Stimulated activated CD8-positive, alpha-beta memory T cell treated with anti-CD3 and anti-CD28 coated beads, Interleukin-2, amount 100 ng/mL, for 1 hour (primary cell): Measurements from ENCODE around the gene SLC39A11.
"Not testable (repeated sequence)": the region's sequence is repeated elsewhere in the genome, so short reads cannot be mapped to it uniquely, and the experiment has no call there.

Source experiments
- DNase-seq, 2 donors: peaks; one replicate each; pipeline ENCODE4 v3.0.0-alpha.2; 2020; ENCODE audit warnings: low read depth in 2 of 2

SLC39A11 gene

DNA sequence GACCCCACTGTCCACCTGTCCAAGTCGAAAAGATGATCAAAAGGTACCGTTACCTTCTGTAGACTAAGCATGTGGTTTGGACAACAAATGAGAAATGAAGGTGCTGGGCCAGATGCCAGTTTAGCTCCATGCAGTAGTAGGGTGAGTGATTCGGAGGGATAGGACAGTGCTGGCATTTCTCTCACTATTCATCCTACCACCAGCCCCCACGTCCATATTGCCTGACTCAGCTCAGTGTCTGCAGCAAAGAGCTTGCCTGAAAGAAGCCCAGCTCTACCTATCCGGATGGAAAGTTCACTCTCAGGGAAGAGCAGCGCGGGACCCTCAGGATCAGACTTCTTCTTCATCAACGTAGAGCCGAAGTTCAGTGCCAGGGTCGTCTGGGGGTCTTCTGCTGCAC is 145.0 kb downstream of the SLC39A11 start:
- DNase-seq: no peak

DNA sequence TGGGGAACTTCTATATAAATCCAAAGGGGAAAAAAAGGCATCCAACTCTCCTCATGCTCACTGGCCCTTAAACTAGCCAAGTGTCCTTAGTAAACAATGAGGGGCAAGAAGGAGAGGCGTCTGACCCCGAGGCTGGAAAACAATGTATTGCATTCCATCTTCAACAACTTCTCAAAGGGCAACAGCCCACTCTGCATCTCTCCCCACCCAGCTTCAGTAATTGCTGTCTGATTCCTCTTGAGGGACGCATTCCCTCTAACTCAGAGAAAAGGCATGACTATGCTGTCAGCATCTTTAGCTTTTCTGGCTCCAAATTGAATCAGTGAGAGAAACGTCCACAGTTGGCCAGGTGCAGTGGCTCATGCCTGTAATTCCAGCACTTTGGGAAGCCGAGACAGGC is 145.8 kb downstream of the SLC39A11 start:
- no peak for DNase-seq

DNA sequence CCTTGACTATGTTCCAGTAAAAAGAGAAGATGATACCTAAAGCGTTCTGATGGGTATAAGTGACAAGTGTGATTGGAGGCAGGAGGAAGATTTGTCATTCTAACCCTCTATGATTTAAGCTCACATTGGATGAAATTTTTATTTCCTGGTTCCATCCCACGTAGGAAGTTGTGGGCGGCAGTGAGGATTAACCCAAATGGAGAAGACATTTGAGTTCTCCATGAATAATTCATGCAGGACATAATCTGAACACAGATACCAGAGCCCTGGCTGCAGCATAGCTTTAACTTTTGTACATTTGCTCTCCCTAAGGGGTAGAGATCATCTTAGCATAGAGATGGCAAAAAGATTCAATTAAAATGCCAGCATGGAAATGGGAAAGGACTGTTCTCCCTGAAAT is 146.3 kb downstream of the SLC39A11 start:
- no peak for DNase-seq

DNA sequence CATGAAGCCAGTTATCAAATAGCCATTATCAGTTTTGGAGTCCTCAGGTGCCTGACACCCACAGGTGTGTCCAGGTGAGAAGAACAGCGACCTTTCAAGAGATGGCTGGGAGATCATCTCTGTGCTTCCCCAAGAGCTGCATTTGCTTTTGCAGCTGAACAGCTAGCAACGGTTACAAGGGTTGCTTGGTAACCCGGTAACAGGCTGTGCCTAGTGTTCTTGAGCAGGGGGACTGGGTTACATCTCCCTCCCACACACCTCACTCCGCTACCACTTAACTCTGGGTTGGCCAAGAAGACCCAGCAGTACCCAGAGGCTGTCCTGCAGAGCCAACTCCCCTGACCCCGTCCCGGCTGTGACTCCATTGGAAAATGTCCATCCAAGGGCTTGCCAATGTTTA is 147.0 kb downstream of the SLC39A11 start:
- DNase-seq: no peak

DNA sequence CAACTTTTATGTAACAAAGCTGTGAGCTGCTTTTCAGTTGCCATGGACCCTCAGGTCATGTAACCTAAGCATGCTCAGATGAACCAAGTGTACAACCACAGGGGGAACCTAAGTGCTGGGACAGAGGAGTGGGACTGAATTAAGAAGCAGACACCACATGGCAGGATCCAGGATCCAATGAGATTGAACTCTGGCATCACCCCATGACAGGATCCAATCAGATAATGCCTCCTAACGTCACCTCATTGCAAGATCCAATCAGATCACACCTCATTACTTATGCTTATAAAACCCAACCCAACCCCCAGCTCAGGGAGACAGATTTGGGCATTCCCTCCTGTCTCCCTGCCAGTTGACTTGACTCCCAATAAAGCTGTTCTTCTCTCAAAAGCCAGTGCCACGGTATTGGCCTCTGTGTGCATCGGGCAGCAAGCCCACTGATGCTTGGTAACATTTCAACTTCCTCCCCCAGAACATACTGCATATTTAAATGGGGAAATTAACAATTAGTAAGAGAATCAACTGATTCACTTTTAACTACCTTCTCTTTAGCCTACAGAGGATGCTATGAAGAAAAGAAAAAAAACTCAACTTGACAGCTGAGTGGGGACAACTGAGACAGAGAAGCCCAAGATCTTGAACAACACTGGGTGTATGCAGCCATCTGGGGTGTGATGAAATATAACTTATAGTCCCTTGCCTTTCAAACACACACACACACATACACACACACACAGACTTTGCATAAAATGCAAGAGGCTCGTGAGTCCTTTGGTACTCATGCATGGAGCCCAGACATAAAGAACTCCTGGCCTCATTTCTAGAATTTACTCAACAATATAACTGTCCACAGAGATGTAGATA is 148.4 kb downstream of the SLC39A11 start:
- no peak for DNase-seq

DNA sequence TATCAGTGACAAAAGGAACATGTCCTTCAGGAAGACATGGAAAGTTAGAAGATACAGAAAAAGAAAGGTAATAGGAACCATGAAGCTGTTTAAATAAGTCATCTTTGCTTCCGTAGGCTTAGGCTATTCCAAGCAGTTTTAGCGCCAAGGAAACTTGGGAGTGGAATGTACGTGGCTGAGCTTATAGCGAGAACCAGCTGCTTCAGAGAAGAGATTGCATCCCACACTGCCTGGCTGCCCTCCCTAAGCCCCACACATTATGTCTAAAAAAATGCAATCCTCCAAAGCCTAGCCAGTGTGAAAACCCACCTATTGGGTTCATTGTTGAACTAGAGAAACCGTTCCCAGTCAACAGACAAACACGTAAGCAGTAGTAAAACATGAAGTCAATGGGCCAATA is 149.9 kb downstream of the SLC39A11 start:
- no peak for DNase-seq

DNA sequence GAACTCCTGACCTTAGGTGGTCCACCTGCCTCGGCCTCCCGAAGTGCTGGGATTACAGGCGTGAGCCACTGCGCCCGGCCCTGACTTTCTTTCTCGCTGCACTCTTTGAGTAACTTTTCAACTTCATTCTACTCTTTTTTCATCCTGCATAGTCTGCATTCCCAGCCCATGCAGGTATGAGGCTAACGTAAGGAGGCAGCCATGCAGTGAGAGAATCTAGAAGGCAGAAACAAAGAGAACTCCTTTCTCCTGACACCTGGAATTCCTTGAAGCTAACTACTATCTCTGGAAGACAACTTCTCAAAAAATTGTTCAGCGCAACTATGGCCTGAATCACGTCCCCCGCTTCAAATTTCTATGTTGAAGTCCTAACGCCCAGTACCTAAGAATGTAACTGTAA is 152.0 kb downstream of the SLC39A11 start:
- DNase-seq: no peak

DNA sequence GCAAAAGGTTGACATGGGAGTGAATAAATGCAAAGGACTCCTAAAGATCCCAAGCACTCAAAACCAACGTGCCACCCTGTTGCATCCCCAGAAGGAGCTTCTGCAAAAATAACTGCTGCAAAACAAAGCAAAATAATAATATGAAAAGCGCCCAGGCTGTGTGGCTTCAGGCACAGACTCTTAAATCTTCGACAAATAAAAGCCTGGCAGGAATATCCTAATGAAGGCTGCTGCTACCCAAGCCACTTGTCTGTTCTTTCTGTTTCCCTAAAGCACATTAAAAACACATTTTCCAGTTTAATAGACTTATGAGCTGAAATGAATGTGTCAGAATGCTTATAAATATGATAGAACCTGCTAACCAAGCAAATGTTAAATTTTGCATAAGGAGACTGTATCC is 154.0 kb downstream of the SLC39A11 start:
- no peak for DNase-seq

DNA sequence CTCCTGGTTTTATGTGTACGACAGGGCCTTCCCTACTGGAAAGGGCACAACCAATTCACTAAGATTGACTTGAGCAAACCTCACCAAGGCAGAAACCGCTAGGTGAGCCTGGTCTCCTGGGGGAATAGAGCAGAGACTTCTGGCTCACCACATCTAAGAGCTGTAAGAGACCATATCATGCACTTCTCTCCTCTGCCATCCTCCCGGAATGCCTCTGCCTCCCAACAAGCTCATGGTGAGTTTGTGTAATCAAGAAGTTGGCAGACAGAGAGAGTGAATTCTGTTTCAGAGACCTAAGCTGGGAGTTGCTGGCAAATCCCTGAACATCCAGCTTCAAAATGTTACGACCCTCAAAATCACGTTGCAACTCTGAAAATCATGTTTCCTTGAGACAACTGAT is 154.8 kb downstream of the SLC39A11 start:
- no peak for DNase-seq

DNA sequence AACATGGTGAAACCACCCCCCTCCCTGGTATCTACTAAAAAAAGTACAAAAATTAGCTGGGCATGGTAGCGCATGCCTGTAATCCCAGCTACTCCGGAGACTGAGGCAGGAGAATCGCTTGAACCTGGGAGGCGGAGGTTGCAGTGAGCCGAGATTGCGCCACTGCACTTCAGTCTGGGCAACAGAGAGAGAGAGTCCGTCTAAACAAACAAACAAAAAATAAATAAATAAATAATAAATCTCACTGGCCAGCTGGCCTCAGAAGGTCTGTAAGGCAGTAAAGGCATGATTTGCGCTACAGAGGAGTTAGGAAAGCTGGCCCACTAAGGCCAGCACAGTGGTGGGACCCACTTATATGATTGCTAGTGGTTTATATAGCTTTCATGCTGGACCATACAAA is 155.2 kb downstream of the SLC39A11 start:
- DNase-seq: not testable (repeated sequence)

DNA sequence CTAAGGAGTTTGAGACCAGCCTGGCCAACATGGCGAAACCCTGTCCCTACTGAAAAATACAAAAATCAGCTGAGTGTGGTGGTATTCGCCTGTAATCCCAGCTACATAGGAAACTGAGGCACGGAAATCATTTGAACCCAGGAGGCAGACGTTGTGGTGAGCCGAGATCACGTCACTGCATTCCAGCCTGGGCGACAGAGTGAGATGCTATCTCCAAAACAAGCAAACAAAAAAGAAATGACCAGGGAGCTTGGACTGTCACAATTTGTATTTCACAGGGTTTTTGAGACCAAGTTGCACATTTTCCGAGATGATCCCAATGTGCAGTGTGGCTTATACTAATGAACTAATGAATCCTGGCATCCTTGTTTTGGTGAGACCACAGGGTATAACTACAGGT is 156.5 kb downstream of the SLC39A11 start:
- DNase-seq: no peak

DNA sequence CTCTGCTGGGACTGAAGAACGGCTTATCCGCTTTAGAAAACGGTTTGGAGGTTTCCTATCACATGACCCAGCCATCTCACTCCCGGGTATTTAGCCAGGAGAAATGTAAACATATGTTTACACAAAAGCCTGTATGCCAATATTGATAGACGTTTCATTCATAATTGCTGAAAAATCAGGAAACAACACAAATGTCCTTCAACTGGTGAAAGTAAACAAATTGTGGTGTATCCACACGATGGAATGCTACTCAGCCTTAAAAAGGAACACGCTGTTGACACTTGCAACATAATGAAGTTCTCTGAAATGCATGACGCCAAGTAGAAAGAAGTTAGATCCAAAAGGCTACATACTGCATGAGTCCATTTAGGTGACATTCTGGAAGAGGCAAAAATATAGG is 157.6 kb downstream of the SLC39A11 start:
- DNase-seq: no peak

DNA sequence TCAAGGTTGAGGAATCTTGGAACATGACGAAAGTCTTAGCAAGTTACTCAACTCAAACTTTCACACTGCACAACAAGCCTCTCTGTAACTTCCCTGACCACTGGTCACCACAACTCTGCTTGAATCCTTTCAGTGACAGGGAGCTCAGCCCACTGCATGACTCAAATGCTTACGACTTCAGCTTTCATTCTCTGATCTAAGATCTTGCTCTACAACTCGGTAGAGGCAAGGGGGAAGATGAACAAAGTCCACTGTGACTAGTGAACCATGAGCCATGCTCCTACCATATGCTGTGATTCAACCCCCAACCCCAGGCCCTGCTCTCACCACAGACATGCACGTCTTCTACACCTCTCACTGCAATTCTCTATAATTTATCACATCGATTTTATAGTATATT is 160.9 kb downstream of the SLC39A11 start:
- DNase-seq: no peak

DNA sequence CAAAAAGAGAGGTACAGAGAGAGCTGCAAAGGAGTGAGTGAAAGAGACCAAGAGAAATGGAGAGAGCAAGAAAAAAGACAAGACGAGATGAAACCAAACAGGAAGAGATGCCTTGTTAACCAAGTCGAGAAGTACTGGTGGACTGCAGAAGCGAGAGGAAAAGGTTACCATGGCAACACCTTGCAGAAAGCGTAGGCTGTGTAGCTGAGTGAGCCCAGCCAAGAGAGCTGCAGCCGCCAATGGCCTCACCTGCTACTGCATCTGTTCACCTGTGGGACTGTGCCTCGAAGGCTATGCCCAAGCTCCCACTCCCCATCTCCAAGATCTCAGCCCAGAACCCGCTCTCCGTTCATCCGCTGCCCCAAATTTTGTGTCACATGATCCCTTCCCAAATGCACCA is 161.3 kb downstream of the SLC39A11 start:
- no peak for DNase-seq

DNA sequence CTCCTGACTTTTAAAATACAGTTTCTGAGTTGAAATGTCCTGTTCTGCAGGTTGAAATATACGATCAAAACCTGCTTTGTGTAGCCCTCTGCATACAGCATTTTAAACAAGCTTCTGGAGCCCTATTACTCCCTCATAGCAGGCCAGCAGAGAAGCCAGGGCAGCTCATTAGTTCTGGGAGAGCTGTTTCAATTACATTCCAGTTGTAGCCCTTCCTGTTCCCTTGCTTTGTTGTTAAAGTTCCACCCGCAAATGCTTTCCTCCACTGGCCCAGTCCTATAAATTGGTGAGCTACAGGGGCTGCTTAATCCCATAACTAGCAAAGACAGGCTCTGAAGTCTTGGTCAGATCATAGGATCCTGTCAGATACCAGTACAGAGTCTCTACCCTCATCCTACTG is 162.5 kb downstream of the SLC39A11 start:
- no peak for DNase-seq

DNA sequence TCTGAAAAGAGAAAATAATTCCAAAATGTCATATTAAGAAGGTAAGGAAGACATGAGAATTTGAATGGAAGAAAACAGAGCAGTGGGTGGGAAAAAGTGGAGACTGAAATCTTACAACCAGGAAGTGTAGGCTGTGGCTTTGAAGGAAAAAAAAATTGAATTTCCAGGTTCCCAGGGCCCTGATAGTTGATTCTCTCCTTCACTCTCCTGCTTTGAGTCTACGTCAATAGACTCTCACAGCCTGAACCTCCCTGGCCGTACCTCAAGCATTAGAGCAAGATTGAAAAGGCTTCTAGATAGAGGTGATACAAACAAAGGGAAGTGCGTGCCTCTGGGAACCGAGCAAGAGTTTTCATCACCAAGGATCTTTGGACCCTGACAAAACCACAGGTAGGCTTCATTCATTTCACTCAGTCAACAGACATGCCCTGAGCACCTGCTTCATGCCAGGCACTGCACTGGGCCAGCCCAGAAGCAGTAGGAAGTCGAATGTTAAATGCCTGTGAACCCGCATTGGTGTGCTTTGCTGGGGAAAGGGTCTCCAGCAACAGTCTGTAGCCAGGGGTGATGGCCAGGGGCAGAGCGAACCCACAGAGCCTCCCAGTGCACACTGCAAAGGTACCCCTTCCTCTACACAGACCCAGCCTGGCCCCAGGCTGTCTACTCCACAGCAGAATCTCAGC is 163.9 kb downstream of the SLC39A11 start:
- no peak for DNase-seq

DNA sequence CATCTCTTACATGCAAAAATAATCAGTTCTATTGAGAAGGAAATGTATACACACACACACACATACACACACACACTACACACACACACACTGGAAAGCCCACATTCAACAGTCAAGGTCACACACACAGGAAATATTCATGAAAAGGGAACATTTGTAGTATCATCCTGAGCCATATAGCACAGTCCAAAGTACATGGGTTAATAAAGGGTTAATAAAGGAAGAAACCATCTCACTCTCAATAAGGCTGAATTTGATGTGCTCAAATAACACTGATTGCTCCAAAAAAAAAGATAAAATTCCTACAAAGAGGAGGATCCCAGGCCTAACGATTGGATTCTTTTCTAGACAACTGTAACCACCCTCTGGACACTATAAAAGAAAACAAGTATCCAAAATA is 164.7 kb downstream of the SLC39A11 start:
- DNase-seq: no peak

DNA sequence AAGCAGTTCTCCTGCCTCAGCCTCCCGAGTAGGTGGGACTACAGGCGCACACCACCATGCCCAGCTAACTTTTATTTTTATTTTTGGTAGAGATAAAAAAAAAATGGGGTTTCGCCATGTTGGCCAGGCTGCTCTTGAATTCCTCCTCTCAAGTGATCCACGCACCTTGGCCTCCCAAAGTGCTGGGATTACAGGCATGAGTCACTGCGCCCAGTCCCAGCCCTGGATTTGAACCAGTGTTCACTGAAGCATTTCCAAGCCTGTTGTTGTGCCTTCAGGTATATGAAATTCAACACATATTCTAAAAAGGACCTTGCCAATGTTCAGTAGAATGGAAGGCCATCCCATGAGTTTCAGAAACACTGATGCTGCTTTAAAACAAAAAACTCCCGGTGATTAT is 165.3 kb downstream of the SLC39A11 start:
- DNase-seq: no peak

DNA sequence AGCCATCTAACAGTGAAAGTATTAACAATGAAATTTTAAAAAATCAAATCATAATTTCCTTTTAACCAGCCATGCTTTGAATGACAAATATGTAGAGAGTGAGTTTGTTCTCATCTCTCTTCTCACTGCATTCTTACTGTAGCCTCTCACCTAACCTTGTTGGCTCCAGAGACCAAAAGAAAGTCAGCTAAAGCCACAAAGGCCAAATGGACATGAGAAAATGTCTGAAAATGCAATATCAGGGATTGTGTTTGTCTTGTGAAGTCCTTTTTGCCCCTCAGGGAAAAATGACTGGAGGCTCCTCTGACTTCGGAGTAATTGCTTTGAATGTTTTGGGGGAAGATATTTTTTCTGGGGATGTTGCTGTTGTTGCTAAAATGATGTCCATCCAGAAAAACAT is 166.3 kb downstream of the SLC39A11 start:
- no peak for DNase-seq

DNA sequence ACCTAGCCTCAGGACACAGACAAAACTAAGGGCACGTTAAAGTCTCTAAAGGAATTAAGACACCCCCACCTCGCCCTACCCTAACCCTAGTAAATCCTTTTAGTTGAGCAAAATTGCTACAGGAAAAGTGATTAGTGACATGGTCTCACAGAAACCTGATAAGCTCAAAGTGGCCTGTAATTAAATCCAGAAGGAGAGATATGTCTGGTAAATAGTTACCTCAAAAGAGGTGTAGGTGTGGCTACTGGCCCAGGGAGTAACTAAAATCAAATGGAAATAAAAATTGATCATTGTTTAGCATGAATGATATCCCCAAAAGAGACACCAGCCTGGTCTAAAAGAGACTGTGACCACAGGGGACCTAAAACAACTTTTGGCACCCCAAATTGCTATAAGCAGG is 168.3 kb downstream of the SLC39A11 start:
- DNase-seq: no peak

DNA sequence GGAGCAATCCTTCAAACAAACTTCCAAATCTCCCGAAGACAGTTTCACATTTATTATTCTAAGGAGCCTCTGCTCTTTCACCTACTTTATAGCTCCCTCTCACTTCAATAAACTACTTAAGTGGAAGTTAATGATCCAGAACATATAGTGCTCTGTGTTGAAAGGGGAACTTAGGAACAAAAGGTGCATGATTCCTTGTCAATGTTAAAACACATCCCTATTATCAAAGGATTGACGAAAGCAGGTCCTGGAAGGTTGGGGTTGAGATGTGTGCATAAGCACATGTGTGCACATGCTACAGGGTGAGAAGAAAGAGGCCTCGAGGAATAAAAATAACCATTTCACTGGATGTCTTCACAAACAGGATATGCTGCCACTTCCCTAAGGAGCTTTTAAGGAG is 170.3 kb downstream of the SLC39A11 start:
- DNase-seq: no peak

DNA sequence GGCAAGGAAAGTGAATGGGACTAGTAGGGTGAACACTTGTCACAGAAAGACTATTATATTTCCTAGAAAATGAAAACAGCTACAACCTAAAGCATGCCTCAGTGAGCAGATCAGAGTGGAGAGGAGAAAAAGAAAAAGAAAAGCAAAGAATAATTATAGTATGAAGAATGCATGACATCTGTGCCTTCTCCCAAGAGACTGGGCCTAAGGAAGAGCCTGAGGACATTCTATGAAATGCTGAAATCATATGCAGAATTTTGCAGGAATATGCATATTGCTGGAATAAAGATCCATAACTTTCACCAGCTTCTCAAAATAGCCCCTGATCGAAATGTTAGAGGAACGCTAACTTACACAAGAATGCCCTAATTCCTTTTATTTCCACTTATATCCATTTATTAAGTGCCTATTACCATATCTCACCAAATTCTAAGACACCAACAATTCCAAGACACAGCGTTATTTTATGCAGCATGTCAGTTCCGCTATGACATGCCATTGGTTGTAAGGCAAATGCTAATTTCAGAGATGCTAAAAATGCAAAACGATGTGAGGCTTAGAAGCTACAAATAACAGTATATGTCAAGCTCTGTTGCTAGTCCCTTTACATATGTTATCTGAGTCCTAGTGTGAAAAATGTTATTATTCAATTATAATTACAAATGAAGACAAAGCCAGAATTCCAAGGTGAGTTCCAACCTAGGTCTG is 171.0 kb downstream of the SLC39A11 start:
- DNase-seq: no peak

DNA sequence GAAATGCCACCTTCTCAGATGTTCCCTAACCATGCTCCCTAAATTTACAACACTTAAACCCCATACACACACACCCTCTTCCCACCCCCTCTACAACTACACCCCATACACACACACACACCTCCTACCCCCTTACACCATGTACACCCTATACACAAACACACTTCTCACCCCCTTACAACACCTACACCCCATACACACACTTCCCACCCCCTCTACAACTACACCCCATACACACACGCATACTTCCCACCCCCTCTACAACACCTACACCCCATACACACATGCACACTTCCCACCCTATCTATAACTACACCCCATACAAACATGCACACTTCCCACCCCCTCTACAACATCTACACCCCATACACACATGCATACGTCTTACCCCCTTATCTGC is 172.0 kb downstream of the SLC39A11 start:
- no peak for DNase-seq
